Middle frontal gyrus (tissue), 1 donor: ENCODE results near the gene HAPLN2.

Experiments used
- DNase-seq: peaks from one replicate; pipeline ENCODE4 v3.0.0-alpha.2; 2015; ENCODE audit warnings: low spot score; ENCODE audit errors: extremely low spot score

Gene HAPLN2

GRCh38 chr1:156660752-156661112, 41.5 kb downstream of the HAPLN2 start:
- no peak for DNase-seq

GRCh38 chr1:156662005-156662799, 43.0 kb downstream of the HAPLN2 start:
- no peak for DNase-seq

GRCh38 chr1:156662800-156663055, 43.5 kb downstream of the HAPLN2 start:
- DNase-seq, result no peak

GRCh38 chr1:156663178-156663577, 44.0 kb downstream of the HAPLN2 start:
- DNase-seq, result no peak

GRCh38 chr1:156664046-156664766, 45.0 kb downstream of the HAPLN2 start:
- DNase-seq, result no peak

- no peak for DNase-seq
Observed at GRCh38 chr1:156664767-156665411, 45.7 kb downstream of the HAPLN2 start.

- no peak for DNase-seq
Observed at GRCh38 chr1:156665539-156665938, 46.3 kb downstream of the HAPLN2 start.

GRCh38 chr1:156666862-156667609, 47.8 kb downstream of the HAPLN2 start:
- no peak for DNase-seq

- DNase-seq, result no peak
Observed at GRCh38 chr1:156667610-156667967, 48.4 kb downstream of the HAPLN2 start.

GRCh38 chr1:156667968-156668709, 48.9 kb downstream of the HAPLN2 start:
- DNase-seq, result no peak

GRCh38 chr1:156668801-156669637, 49.8 kb downstream of the HAPLN2 start:
- DNase-seq, result no peak

GRCh38 chr1:156669794-156670193, 50.6 kb downstream of the HAPLN2 start:
- no peak for DNase-seq

- DNase-seq, result no peak
Observed at GRCh38 chr1:156670359-156670758, 51.1 kb downstream of the HAPLN2 start.

- DNase-seq, result no peak
Observed at GRCh38 chr1:156670791-156671190, 51.6 kb downstream of the HAPLN2 start.

- no peak for DNase-seq
Observed at GRCh38 chr1:156671804-156672203, 52.6 kb downstream of the HAPLN2 start.

GRCh38 chr1:156673387-156674121, 54.3 kb downstream of the HAPLN2 start:
- DNase-seq, result no peak
